Dermis microvascular lymphatic vessel endothelial cell (primary cell): Measurements from ENCODE around the gene C1QB. TPM values are rescaled to one million over a fixed set of nuclear protein-coding genes. Genes with fewer than 3 reads are reported as not detected.
"Not testable (repeated sequence)": the region's sequence is repeated elsewhere in the genome, so short reads cannot be mapped to it uniquely, and the experiment has no call there.

Experiments
- DNase-seq, 2 donors: peaks; one replicate each; pipeline versions ENCODE4 v3.0.0 to v3.0.0-alpha.2; 2010; ENCODE audit warnings: low read depth in 2 of 2
- total RNA-seq: library from RNA; depleted of rRNA; stranded (reverse); fragments of >200 nt; gene quantifications from 2 replicates; pipeline ENCODE4 v1.2.1, GENCODE V29; 2014

C1QB gene
- total RNA-seq, 1 donor from 2014 or later = not detected

DNA sequence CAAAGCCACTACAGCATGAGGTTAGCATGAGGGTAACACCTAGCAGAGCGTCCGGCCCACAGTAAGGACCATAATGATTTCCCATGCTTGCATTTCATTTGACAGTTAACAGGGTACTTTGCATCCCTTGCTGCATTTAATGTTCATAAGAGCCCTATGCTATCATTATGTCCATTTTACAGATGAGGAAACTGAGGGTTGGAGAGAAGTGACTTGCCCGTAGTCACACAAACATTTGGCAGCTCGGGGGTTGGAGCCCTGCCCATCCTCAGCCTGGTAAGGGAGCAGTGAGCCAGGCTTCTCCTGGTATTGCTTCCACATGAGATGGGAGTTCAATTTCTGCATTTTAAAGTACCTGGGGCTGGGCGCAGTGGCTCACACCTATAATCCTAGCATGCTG lies 41.1 kb downstream of the C1QB start:
- DNase-seq = no peak

DNA sequence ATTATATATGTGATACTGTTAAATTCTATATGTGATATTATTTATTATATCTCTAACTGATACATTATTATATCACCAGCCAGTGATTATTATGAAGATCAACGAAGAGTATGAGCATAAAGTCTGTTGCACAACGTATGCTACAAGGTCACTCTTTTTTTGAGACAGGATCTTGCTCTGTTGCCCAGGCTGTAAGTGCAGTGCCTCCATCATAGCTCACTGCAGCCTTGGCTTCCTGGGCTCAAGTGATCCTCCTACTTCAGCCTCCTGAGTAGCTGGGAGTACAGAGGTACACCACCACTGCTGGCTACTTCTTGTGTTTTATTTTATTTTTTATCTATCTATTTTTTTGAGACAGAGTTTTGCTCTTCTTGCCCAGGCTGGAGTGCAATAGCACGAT lies 43.6 kb downstream of the C1QB start:
- DNase-seq = no peak

DNA sequence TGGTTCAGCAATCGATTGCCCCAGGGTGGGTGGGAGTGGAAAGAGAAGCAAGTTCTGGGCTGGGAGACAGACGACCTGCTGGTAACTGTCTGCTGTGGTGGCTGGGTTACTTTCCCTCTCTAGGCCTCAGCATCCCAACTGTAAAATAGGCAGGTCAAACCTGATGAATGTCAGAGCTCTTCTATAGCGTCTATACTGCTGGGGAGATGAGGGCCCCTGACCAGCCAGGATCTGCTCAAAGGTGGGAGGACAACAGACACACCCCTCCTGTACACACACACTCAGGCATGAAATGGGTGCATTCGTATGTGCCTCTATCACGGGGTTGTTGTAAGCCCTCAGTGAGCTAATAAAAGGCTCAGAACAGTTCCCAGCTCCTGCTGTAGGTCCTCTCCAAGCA lies 44.9 kb downstream of the C1QB start:
- DNase-seq = no peak

DNA sequence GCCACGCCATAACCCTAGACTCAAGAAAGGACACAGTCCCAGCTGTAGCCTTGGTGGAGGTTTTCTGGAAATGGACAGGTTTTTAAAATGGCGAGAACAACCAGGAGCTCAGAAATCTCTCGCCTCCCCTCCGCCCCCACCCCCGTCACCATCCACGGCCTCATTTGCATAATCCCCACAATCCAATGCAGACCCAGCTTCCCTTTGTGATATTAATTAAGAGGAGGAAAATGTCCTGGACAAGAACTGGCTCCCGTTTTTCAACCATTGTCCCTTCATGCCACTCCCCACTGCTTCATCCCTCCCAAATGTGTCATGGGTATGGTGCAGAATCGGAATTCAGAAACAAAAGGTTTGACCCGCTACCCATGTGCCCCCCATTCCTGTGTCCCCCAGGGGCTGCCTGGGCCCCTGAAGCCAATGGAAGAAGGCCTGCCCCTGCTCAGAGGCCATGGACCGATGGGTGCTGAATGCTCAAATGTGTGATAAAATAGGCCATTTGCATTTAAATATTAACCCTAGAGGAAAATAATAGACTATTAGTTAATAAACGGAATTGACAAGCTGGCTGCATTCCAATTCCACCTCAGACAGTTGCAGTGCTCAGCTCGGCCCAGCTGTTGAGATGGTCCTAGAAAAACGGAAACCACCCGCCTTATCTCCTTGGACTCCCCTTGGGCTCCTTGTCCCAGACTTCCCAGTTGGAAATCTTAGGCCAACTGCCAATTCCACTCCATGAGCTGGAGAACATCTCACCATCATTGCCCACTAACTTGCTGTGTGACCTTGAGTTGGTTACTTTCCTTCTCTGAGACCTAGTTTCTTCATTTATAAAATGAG lies 46.9 kb downstream of the C1QB start:
- DNase-seq = no peak

DNA sequence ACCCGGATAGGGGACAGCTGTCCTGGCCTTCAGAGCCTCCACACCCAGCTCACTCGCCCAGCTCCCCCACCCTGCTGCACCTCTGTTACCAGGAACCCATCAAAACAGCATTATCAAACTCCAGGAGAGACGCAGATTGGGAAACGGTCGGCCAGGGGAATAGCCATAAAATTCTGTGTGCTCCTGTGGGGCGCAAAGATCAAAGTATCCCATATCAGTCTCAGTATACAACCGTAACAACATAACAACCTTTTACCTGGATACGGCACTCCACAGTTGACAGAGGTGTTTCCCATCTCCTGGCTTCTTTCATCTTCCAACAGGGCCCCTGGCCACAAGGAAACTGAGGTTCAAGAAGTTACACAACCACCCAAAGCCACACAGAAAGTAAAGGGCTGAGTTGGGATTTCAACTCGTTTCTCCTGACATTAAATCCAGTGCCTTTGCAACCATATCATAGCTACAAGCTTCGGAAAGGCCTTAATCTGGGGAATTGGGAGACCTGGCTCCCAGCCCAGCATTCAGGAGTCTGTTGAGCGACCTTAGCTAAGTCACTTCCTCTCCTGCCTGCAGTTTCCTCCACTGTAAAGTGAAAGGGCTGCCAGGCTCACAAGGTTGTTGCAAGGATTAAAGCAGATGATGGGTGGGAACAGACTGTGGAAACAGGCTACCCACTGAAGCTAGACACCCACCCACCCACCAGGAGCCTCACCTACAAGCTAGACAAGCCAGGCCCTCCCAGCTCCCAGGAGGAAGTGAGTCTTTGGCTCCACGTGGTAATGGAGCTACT lies 49.5 kb downstream of the C1QB start:
- DNase-seq = peak; percentile 88 to 95

DNA sequence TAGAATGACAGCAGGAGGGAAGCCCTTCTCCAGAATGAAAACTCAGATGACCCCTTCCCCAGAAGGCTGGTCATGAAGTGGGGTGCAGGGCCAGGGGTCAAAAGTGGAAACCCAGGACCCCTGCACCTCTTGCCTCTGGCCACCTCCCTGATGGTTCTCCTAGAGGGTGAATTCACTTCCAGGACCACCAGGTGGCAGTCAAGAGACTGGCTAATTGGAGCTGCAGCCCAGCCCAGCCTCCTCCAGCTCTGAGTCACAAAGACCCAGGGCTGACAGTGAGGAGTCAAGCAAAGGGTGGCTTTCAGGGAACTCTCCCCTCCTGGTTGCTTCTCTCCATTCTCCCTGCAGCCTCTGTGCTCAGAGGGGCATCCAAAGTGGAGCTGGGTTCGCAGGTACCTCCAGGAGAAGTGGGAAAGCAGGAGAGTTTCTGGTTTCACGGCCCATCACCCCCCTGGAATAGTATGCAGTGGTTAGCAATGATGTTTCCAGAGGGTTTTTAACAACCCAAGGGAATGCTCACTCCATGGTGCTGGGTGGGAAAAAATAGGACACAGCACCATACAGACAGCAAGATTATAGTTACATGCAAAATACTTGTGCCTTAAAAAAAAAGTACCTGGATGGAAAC lies 51.5 kb downstream of the C1QB start:
- peak; percentile 72 to 89 for DNase-seq

DNA sequence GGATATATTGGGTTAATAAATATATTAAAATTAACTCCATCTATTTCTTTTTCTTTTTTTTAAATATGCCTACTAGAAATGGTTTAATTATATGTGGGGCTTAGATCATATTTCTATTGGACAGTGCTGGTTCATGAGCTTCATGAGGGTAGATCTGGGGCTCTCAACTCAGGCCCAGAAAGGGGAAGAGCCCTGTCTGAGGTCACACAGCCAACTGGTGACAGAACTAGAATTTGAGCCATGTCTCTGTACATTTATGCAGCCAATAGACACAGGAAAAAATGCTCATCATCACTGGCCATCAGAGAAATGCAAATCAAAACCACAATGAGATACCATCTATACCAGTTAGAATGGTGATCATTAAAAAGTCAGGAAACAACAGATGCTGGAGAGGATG lies 52.5 kb downstream of the C1QB start:
- no peak for DNase-seq

DNA sequence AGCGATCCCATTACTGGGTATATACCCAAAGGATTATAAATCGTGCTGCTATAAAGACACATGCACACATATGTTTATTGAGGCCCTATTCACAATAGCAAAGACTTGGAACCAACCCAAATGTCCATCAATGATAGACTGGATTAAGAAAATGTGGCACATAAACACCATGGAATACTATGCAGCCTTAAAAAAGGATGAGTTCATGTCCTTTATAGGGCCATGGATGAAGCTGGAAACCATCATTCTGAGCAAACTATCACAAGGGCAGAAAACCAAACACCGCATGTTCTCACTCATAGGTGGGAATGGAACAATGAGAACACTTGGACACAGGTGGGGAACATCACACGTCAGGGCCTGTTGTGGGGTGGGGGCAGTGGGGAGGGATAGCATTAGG lies 53.1 kb downstream of the C1QB start:
- not testable (repeated sequence) for DNase-seq

DNA sequence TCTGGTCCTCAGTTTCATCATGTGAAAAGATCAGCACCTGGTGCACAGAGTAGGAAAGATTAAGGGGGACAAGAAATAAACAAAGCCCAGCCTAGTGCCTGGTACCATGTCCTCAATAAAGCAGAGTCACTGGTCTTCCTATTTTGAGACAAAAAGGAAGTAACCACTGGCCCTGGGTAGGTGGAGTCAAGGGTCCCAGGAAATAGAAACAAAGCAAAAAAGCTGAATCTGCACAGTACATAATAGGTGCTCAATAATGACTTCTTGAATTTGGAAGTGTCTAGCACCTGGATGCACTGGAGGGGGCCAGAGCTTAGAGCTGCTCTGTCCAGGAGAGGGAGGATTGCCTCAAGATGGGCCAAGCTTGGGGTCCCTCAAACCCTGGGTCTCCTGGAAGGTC lies 55.7 kb downstream of the C1QB start:
- no peak for DNase-seq

DNA sequence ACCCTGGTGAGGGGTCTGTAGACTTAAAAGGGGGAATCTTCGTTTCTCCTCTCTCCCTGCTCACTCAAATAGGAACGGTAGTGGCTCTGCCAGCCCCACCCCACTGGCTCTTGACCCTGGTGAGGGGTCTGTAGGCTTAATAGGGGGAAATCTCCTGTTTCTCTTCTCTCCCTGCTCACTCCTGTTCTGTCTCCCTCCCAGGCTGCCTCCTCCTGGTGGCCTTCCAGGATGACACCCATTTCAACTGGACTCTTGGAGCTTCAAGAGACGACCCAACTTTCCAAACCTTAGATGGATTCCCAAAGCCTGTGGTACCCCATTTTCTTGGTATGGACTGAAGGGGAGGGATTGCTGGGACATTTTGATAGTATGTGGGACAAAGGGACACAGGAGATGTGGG lies 56.2 kb downstream of the C1QB start:
- DNase-seq = peak in 1 of 2 donors; percentile 26

DNA sequence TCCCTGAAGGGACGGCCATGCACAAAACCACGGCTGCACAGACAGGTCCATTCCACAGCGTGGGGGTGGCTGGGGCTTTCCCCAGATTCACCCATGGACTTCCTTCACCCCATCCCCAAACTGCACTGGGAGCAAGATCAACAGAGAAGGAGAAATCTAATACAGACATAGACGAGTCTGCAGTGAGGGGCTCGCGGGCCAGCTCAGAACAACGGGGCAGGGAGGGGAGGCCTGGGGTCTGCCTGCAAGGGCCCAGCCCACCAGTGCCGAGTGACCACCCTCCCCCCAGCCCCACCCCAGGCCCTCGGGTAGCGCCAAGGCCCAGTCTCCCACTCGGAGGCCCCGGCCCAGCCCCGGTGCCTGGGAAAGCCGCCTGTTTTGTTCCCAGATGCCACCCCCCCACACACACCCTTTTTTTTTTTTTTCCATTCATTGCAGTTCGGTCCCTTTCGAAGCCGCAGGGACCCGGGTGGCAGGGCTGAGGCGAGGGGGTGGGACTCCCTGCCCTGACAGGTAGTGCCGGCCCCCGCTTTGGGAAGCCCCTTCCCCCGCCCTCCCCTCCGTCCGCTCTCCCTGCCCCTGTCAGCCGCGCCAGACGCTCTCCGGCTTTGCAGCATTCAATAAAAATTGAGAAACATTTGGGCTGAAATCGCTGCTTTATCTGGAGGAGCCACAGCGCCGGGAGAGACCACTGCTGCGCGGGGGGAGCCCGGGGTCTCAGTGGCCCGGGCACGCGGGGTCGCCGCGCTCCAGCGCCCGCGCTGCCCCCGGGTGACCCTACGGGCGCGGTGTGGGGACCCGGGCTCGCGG lies 57.1 kb downstream of the C1QB start:
- DNase-seq = peak in 1 of 2 donors; percentile 67

DNA sequence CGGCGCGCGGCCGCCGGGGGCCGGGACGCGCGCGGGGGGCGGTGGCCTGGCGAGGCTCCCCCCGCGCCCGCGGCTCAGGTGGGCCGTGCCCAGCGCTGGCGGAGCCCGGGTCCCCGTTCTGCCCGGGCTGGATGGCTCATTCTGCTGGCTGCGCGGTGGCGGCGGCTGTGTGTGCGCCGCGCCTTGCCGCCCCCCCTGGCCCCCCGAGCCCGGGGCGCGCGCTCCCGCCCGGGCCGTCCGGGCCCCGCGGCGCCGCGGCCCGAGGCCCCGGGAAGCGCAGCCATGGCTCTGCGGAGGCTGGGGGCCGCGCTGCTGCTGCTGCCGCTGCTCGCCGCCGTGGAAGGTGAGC lies 57.6 kb downstream of the C1QB start, which contains the start of gene EPHB2:
Gene EPHB2 (plus strand): TSS at position 139 of the 349 bp plus-strand sequence. CDS start 144 bp downstream, at position 283.
- peak in 1 of 2 donors; percentile 62 for DNase-seq

DNA sequence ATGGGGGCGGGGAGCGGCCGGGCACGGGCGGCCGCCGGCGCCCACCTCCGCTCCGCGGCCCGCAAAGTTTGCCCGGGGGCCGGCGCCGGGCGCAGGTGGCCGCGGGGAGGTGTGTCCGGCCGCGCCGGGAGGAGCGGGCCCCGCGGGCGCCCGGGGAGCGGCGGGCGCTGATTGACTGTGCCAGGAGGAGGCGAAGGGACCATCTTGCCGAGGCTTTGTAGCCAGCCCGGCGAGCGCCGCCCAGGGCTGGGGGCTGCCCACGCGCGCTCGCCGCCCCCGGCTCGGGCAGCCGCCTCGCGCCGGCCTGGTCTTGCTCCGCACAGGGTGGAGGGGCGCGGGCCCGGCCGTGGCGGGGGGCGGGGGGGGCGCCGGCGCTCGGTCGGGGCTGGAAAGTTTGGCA lies 58.0 kb downstream of the C1QB start:
- no peak for DNase-seq

Other genes with a start within 250 kb of the C1QB start
- gene ZBTB40, start 201.4 kb upstream of the C1QB start, total RNA-seq = 8.1 and 10.1 TPM in 2 replicates
- gene EPHA8, start 89.7 kb upstream of the C1QB start, total RNA-seq = not detected in 2 replicates
- gene C1QA, start 16.6 kb upstream of the C1QB start, total RNA-seq = not detected in 2 replicates
- not detected in 2 replicates for gene C1QC, start 9.6 kb upstream of the C1QB start, total RNA-seq
- gene EPHB2, start 57.6 kb downstream of the C1QB start, total RNA-seq = 26.6 and 41.2 TPM in 2 replicates